NCI-H2107 (cell line): ENCODE measurements around the gene DPH1.
A peak's percentile ranks its signal among the peaks of the same experiment; 100 is the strongest.
"Not testable (repeated sequence)": the region's sequence is repeated elsewhere in the genome, so short reads cannot be mapped to it uniquely, and the experiment has no call there.

Experiments used
- DNase-seq: peaks from one replicate; lab custom pipeline; 2025; lab: John Stamatoyannopoulos, UW

The DPH1 gene

DNA sequence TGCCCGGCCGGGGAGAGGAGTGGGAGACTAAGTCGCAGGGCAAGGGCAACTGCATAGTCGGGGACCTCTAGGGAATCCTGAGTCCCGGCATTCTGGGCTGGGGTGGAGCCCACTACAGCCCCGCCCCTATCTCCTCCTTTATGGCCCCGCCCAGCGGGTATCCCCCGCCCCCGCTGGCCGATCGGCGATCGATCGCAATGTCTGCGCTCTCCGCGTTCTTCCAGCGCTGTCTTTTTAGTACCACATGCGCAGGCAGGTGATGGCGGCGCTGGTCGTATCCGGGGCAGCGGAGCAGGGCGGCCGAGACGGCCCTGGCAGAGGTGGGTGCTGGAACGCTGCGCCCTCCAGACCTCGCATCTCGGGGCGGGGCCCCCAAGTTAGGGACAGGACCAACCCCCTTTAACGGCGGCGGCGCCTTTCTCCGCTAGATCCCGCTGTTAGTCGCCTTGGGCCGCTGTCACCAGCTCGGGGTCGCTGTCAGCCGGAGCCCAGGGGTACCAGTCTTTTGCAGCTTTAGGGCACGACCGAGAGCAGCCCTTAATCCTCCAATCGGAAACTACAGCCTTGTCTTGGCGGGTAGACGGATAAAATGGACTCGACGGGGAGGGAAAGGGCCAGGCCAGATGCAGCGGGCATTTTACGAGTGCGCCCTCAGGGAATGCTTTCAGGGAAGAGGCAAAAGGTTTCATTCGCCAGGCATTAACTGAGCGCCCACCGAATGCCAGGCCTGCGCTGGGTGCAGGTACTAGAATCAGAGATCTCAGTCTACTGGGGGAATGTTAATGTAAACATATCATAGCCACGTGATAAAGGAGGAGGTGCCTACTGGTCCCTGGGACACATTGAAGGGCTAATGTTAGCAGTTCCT, at the start of gene DPH1:
DPH1 (plus strand) TSS at position 243 of the 868 bp plus-strand sequence; CDS start at position 260, 17 bp downstream.
- DNase-seq: peak; percentile 59

DNA sequence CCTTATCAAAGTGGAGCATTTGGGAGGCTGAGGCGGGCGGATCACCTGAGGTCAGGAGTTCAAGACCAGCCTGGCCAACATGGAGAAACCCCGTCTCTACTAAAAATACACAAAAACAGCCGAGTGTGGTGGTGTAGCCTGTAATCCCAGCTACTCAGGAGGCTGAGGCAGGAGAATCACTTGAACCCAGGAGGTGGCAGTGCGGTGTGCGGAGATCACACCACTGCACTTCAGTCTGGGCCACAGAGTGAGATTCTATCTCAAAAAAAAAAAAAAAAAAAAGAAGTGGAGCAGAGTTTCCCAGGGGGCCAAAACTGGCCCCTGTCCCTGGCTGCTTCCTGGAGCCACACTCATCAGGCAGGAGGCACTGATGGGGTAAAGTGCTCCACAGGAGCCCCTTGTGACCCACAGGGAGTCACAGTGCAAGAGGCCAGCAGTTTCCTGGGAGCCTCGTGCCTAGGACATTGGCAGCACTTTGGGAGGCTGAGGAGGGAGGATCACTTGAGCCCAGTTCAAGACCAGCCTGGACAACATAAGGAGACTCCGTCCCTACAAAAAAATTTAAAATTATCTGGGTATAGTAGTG, 49.2 kb upstream of the DPH1 start:
- DNase-seq: no peak

DNA sequence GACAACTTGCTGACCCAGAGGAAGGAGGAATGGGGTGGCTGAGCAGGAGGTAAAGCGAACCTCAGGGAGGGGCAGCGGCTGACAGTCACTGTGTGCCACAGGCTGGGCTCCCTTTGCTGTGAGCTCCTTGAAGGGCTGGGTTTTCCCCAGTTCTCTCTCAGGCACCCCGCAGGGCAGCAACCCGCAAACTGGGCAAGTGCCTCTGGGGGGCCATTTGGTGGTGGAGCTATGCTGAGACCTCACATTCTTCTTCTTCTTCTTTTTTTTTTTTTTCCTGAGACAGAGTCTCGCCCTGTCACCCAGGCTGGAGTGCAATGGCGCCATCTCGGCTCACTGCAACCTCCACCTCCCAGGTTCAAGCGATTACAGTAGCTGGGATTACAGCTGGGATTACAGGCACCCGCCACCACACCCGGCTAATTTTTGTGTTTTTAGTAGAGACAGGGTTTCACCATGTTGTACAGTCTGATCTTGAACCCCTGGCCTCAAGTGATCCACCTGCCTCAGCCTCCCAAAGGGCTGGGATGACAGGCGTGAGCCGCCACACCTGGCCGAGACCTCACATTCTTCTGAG, 47.1 kb upstream of the DPH1 start:
- DNase-seq: not testable (repeated sequence)

- no peak for DNase-seq
These were observed 44.9 kb upstream of the DPH1 start for GRCh38 chr17:1985093-1985492.

DNA sequence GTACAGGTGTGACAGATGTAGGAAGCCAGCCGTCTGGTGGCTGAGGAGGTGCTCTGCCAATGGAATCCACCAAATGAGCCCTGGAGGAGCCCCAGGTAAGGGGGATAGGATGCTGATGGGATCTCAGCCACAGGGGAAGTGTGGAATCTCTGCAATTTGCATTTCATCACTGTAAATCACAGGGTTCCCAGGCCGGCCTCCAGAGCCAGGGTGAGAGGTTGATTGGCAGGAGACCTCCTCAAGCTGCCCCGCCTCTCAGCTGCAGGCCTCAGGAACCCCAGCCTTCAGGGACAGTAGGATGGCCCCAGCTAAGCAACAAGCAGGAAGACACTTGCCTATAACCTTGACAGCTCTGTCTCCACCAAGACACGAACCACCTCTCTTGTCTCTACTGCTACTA, 44.3 kb upstream of the DPH1 start:
- no peak for DNase-seq

DNA sequence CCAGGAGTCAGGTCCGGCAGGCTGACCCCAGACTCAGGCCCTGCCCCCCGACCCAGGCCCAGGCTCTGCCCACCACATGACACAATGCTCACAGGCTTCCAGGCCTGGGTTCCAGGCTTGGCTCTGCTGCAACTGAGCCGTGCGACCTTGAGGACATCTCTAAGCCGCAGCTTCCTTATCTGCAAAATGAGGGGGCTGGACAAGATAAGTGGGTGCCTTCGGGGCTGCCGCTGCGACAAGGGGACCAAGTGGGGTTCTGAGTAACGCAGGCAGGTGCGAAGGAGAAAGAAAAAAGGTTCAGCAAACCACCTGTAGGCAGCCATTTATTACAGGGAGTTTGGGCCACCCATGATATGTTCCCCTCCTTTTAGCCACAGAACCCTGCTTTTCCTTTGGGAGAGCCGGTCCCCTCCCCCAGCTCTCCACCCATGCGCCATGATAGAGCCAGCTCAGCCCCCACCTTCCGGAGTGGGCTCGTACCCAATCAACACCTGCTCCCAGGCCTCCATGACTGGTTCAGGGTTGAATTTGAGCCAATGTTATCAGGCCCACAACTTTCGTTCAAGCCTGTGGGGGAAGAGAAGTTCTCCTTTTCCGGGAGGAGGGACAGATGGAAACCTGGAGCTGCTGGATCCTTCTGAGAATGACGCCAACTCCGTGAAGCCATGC, 43.0 kb upstream of the DPH1 start:
- no peak for DNase-seq

- no peak for DNase-seq
These were observed 40.8 kb upstream of the DPH1 start for GRCh38 chr17:1989135-1989534.

- no peak for DNase-seq
These were observed 37.4 kb upstream of the DPH1 start for GRCh38 chr17:1992541-1992940.

GRCh38 chr17:1994707-1995106, 35.2 kb upstream of the DPH1 start:
- no peak for DNase-seq

DNA sequence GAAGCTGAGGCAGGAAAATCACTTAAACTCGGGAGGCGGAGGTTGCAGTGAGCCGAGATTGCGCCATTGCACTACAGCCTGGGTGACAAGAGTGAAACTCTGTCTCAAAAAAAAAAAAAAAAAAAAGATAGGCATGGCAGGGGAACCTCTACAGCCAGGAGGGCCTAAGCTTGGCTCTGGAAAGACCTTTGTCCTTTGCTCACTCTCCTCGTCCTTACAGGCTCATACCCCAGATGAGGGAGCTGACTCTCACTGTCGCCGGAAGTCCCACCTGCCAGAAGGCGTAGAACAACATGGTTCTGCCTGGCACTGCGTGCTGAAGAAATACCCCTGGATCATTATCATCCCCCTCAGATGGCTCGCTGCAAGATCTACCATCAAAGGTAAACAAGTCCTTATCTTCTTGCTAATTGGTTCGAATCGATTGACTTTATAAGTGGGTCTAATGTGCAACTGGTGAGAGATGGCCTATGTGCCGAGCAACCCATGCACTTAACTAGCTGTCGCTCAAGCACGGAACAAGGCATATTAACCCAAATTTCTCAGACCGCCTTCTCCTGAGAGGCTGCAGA, 34.5 kb upstream of the DPH1 start:
- no peak for DNase-seq

DNA sequence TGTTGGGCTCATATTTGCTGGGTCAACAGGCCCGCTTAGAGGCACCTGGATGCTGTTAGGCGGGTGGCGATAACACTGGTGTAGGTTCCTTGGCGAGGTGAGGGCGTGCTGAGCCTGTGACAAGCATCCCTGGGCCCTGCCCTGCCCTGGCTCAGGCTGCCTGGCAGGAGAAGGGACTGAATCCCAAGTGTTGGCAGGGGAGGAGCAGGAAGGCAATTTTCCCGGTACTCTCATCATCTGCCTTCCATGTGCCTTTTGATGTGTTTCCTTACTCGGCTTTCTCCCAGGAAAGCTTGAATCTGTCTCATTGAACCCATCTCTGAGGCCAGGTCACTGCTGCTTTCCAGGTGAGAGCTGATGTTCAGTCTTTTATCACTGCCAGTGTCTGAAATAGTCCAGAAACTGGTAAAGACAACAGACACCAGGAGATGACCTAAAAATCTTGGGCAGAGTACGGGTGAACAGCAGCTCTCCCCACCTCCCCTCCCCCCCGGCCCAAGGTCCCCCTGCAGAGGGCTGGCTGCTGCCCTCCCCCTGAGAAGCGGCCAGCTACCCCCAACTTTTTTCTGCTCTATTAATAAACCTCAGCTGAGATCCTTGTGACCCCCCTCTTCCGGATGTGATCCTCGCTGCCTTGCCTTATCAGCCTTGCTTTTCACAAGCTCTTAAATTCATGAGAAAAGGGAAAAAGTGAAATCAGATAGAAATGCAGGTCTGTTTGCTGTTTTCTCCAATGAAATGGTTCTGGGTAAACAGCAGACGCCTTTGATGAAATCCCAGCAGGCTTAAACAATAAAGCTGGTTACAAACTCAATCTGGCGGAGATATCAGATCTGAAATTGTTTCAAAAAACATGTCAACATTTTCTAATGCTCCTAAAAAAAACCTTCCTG, 33.8 kb upstream of the DPH1 start:
- no peak for DNase-seq

- DNase-seq: no peak
These were observed 33.1 kb upstream of the DPH1 start for GRCh38 chr17:1996800-1997288.

DNA sequence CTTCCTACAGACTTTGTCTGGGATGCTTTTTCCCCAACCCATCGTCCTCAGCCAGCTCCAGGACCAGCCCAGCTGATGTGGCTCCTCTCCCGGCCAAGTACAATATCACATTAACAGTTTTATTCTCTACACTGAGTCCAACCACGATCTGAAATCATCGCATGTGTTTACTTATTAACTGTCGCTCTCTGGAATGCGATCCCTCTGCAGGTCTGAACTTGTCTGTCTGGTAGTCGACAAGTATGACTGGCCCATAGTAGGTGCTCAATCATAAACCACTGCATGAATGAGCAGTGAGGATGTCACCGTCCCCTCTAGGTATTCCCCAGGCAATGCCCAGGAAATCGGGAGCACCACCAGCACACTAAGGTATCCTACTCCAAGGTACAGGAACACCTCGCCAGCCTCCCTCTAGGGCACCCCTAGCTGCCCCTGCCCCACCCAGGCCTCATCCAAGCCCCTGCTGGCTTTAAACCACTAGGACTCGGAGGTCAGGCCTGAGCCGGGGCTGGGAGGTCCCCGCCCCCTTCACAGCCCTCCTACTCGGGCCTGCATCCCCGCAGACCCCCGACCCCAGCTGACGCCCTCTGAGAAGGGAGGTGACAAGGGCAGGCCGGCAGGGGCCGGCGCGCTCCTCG, 32.5 kb upstream of the DPH1 start:
- DNase-seq: no peak

DNA sequence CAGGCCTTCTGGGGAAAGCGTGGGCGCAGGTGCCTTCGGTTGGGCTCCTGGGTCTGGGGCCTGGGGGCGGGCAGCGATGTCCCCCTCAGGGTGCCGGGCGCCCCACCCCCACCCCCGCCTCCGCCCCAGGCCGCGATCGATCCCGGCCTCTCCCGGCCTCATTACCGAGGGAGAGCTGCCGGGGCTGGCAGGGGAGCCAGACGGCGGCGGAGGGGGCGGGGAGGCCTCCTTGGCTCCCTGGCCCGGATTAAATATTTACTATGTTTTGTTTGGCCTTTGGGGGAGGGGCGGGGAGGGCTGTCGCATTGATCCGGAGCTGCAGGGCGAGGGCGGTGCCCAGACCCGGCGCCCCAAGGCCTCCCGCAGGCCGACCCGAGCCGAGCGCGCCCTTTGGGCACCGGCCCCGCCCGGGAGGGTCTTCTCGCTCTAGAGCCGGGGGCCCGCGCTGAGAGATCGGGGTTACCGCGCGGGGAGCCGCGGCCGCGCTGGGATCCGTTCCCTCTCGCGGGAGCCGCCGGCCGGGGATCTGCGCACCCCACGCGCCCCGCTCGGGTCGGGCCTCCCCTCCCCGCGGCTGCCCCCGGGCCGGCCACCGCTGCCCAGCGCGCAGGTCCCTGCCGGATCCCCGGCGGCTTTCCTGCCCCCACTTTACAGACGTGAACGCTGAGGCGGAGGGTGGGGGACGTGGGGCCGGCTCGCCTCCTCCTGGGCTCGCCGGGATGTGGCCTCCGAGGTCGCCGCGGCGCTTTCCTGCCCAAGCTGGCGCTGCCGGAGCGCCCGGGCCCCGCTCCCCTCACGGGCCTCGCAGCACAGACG, 31.8 kb upstream of the DPH1 start:
- no peak for DNase-seq

DNA sequence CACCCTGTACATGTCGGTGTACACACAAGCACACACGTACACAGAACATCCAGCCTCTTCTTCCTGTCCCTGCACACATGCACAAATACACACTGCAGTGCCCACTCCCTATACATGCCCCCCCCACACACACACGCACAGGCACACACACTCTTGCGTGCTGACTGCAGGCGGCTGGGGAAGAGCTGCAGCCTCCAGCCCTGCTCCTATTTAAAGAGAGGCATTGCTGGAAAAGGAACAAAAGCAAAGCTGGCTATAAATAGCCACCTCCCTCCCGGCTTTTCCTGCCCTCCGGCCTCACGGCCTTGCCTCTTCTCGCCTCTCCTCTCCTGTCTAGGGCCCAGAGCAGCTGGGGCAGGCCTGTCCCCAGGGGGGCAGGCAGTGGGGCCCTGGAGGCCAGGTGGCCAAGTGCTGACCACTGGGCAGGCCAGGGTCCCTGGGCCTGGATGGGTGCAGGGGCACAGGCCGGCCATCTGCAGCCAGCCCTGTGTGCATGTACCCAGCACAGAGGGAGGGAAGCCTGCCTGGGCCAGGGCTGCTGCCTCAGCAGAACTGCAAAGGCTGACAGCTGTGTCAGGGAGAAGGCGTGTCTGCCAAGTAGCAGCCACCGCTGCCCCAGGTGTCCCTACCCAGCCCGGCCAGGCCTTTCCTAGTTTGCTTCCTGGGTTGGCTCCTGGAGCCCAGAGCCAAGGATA, 30.2 kb upstream of the DPH1 start:
- DNase-seq: peak; percentile 32

DNA sequence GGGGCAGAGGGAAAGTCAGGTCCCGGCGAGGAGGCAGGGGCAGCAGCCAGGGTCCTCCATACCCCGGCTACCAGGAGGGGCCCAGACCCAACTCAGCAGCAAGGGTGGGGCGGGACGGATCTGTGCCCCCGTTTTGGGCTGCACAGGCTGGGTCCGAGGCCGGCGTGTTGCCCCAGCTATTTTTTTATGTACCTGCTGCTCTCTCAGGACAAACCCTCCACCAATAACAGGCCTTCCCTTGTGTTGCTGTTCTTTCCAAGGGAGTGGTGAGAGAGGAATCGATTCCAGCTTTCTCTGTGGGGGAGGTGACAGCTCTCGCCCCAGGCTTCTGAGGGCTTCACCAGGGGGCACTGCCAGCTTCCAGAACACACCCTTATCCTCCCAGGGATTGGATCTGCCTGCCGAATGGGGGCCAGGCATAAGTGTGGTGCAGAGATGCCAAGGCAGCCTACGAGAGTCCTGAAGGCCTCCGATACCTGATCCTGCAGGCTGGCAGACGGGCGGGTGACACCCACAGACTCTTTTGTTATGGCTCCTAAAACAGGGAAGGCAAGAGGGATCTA, 27.1 kb upstream of the DPH1 start:
- DNase-seq: no peak

- no peak for DNase-seq
These were observed 26.4 kb upstream of the DPH1 start for GRCh38 chr17:2003525-2003924.

DNA sequence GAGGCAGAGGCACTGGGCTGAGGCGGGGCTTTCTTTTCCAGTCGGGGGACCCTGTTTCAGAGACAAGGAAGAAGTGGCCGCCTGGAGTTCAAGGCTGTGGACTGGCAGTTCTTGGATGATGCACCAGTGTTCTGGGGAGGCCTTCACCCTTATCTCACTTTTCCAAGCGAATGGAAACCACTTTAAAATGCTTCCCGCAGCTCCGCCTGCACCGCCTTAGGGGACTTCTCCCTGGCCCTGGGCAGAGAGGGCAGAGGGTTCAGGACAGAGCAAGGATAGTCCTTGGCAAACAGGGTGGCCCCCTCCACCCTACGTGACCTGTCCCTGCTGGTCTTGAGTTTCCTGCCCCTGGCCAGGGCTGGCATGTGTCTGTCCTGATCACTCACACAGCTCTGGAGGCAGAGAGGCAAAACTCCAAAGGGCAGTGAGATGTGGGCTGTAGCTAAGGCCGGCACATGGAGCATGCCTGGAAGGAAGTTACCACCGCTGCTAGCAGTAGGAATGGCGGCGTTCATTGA, 25.5 kb upstream of the DPH1 start:
- DNase-seq: no peak
